CD1c-positive myeloid dendritic cell (primary cell): ENCODE measurements around the gene ANK3.
A peak's percentile ranks its signal among the peaks of the same experiment; 100 is the strongest.
"Not testable (repeated sequence)": the region's sequence is repeated elsewhere in the genome, so short reads cannot be mapped to it uniquely, and the experiment has no call there.

ENCODE experiments used
- DNase-seq: peaks from one replicate; pipeline ENCODE4 v3.0.0-alpha.2; 2016; ENCODE audit errors: extremely low spot score

Gene ANK3

DNA sequence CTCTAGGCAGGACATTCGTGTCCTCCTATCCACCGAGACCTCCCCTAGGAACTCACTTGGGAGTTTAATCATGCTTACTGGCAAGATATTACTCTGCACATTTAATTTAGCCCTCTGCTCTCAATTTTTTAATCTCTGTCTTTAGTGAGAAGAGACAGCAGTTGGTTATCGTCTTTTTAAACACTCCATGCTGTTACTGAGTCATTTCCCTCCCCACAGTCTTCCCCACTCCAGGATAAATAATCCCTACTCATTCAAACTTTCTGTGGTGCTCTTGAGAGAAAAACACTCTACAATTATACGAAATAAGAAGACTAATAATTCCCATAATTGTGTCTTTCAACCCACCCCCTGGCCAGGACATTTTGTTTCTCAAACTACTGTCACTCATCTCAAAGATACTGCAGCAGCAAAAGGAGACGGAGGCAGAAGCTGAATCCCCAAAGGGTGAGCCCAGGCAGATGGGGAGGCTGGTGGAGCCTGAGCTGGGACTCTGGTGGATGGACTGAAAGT, 84.2 kb downstream of the ANK3 start:
- DNase-seq: no peak

- DNase-seq: no peak
Measured at GRCh38 chr10:60304829-60305379, 84.8 kb downstream of the ANK3 start.

- DNase-seq: no peak
Measured at GRCh38 chr10:60303778-60304177, 85.9 kb downstream of the ANK3 start.

GRCh38 chr10:60299961-60300883, 89.5 kb downstream of the ANK3 start:
- DNase-seq: no peak

GRCh38 chr10:60299390-60299778, 90.3 kb downstream of the ANK3 start:
- no peak for DNase-seq

DNA sequence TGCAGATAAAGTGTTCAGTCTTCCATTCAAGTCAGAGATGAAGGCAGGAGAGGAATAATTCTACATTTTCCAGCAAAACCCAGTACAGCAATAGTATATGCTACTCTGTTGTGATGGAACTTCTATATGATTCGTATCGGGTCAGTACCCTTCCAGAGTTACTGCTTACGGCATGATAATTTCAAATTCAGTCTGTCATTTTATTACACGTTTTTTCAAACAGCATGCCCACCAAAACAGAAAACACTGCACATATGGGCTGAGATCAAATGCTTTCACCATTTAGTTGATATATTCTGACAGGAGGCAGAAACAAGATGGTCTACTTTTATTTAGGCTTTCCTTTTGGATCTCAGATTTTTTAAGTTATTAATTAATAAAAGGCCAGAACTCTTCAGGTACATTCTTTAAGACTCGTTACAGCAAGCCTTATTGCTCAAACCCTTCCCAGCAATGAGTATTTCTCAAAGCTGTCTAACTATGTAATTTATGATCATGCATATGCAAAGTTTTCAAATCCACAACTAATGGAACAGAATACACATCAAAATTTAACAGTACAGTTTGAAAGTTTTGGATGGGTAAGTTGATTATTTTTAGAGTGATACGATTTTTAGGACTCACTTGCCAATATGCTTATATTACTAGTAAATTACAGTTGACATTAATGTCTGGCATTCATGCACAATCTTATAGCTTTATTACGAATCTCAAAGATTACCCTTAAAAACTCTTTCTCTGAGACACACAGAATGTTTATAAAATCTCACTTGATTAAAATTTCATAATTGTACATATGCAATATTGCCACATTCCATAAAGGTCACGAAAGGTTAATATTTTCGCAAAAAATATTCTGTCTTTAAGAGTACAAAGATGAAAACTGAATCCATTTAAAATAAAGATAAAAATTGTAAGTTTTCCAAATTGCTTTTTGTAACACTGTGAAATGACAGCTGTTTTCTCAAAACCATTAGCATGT, 91.0 kb downstream of the ANK3 start:
- DNase-seq: no peak

- DNase-seq: no peak
Measured at GRCh38 chr10:60296073-60296472, 93.6 kb downstream of the ANK3 start.

DNA sequence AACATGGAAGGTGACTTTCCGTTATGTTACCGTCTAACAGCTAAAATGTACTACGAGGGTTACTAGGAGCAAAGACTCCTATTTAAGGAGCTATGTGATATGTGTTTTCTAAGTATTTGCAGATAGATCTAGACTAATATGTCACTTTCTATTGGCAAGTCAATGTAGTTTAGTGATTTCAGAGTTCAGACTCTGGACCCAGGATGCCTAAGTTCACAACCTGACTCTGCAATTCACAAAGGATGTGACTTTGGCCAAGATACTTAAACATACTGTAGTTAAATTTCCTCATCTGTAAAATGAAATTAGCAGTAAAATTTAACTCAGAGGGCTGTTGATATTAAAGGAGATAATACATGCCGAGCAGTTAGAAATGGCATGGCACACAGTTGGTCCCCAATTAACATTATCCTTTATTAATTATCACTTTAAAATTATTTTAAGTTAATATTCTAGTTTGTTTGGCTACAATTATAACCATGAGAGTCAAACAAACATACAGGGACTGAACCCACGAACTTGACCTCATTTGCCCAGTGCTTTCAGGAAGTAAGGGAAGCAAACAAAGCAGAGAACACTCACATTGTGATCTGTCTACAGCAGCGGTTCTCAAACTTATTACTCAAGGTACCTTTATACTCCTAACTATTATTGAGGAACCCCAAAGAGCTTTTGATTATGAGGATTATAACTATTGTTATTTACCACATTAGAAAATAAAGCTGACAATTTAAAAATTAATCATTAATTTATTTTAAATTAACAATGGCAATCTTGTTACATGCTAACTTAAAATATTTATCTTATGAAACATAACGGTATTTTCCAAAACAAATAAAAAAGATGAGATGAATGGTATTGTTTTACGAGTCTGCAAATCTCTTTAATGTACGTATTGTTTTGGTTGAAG, 94.4 kb downstream of the ANK3 start:
- DNase-seq: no peak

DNA sequence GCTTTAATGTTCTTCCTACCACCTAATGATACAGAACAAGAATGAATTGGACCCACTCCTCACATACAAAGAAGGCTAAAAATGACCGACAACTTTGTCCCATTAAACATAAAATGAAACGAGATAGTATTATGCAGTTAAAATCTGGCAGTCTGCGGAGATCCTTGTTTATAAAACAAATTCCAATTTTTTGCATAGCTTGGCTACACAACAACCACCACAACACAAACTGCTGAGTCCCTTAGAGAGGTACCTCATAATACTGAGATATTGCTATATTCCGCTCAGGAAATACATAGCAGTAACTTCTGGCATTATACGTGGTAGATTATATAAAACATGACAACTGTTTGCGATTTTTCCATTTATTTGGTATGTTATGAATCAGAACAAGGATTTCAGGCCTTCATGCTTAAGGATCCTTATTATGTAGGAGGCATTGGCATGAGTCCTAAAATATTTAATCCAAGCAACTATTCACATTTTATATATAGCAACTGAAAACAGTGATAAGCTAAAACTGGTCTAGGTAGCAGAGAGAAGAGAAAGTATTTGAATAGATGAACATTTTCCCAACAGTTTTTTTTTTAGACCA, 96.0 kb downstream of the ANK3 start:
- DNase-seq: no peak

GRCh38 chr10:60292998-60293397, 96.7 kb downstream of the ANK3 start:
- no peak for DNase-seq

DNA sequence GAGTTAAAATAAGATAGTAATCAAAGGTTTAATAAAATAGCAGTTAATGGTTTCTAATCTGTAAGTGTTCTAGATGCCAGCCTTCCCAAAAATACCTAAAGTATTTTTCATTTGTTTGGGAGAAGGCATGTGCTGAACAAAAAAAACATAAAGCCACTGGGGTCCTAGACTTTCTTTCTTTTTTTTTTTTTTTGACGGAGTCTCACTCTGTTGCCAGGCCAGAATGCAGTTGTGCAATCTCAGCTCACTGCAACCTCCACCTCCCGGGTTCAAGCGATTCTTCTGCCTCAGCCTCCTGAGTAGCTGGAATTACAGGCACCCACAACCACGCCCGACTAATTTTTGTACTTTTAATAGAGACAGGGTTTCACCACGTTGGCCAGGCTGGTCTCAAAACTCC, 97.1 kb downstream of the ANK3 start:
- not testable (repeated sequence) for DNase-seq

DNA sequence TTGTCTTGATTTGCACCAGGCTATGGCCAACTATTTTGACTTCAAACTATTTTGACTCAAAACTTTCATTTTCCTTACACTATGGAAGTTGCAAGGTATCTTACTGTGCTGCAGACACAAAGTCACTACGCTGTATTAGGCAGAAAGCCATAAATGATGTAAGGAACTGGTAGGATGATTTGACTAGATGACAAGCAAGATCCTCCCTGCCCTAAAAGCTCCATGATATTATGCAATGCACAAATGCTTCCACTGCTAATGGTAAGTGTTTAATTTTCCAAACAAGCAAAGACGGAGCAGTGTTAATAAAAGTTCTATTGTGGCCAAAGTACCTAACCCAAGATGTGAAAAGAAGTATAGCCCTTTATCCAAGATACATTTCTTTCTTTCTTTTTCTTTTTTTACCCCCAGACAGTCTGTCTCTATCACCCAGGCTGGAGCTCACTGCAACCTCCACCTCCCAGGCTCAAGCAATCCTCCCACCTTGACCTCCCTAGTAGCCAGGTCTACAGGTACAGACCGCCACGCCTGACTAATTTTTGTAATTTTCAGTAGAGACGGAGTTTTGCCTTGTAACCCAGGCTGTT, 98.2 kb downstream of the ANK3 start:
- DNase-seq: no peak

DNA sequence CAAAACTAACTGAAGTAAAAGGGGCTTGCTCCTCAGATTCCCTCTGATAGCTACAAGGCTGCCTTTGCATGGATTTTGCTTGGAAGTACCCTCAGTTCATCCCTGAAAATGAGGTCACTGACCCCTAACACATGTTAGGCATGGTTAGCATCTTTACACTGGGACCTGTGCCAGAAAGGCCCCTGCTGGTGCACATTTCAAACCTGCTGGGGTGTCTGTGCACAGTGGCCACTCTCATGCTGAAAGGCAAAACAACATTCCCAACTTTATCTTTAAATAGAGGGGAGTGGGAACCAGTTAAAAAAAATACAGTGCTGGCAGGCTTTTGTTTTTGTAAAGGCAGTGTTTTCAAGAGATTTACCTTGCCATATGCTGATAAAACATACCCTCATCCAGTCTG, 99.1 kb downstream of the ANK3 start:
- no peak for DNase-seq

- no peak for DNase-seq
Measured at GRCh38 chr10:60289800-60290199, 99.9 kb downstream of the ANK3 start.

GRCh38 chr10:60288256-60288655, 101.4 kb downstream of the ANK3 start:
- no peak for DNase-seq

DNA sequence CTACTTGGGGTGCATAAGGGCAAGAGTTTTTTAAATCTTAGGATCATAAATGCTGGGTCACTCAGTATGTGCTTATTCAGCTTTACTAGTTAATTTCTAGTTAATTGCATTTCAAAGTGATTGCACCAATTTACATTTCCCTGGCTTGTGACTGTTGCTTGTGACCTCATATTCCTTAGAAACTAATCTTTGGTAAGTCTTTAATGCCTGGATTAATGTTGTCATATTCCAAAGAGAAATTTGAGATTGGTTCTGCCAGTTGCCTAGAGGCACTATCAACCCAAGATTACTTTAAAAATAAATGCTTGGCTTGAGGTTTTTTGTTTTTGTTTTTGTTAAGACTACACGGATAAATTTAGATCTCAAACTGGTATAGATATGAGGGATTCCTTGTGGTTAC, 103.1 kb downstream of the ANK3 start:
- no peak for DNase-seq

- DNase-seq: no peak
Measured at GRCh38 chr10:60283397-60283796, 106.3 kb downstream of the ANK3 start.

DNA sequence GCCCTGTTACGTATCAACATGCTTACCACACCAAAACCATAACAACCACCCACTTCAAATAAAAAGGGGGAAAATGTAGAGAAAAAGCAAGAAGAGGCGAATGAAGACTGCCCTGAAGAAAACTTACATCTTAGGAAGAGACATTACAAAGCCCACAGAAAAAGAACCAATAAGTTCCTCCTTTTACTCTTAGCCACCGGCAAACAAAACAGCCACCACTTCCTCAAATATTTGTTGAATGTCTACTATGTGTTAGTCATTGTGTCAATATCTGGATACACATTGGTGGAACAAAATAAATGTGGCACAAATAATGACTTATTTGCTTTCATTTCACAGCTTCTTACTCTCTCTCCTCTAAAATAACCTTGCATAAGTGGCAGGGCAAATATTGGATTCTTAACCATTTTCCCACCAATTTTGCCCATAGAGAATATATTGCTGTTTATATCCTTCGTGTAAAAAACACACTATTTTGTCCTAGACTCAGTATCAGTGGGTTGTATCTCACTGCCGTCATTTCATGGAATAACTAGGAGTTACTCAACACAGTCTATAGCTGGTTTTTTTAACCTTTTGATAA, 106.8 kb downstream of the ANK3 start:
- DNase-seq: peak; percentile 79

- DNase-seq: no peak
Measured at GRCh38 chr10:60281792-60282353, 107.8 kb downstream of the ANK3 start.
